ENCODE data around the gene SLIT3.

DNA sequence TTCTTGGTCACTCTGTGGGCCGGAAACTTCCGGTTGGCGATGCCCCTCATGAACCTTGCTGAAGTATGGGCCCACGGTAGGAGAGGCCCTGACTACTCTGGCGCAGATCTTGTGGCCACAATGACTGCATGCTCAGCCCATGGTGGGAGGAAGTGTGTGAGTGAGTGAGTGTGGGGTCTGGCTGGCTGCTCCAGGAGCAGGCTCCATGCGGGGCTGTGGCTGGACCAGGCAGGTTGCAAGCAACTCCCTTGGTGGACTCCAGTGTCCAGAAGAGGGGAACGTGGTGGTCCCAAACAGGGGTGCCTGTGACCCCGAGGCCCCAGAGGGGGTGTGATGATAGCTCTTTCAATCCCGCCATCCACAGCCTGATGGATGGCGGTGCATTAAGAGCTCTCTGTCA, 686.3 kb downstream of the SLIT3 start:
- TF ChIP-seq, protein P1, sequence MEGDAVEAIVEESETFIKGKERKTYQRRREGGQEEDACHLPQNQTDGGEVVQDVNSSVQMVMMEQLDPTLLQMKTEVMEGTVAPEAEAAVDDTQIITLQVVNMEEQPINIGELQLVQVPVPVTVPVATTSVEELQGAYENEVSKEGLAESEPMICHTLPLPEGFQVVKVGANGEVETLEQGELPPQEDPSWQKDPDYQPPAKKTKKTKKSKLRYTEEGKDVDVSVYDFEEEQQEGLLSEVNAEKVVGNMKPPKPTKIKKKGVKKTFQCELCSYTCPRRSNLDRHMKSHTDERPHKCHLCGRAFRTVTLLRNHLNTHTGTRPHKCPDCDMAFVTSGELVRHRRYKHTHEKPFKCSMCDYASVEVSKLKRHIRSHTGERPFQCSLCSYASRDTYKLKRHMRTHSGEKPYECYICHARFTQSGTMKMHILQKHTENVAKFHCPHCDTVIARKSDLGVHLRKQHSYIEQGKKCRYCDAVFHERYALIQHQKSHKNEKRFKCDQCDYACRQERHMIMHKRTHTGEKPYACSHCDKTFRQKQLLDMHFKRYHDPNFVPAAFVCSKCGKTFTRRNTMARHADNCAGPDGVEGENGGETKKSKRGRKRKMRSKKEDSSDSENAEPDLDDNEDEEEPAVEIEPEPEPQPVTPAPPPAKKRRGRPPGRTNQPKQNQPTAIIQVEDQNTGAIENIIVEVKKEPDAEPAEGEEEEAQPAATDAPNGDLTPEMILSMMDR (IDR thresholded peaks at IDR 0.05) = no peak
- no peak for TF ChIP-seq POLR2A (IDR thresholded peaks at IDR 0.05)
- no peak for TF ChIP-seq POLR2AphosphoS5 (IDR thresholded peaks at IDR 0.05; ENCODE audit: insufficient read depth in 1 of 2, low read depth in 1 of 2)
